ENCODE measurements around the gene CEP20.

- no peak for TF ChIP-seq EZH2 (IDR thresholded peaks at IDR 0.05)
- TF ChIP-seq POLR2AphosphoS5 (IDR thresholded peaks at IDR 0.05; ENCODE audit: borderline replicate concordance, low read depth, low read length), result no peak
- no peak for TF ChIP-seq FOXP2 (optimal IDR thresholded peaks at IDR 0.05; ENCODE audit: control extremely low read depth, extremely low read length, insufficient read depth)
These were observed 3.1 kb upstream of the CEP20 start for GRCh38 chr16:15891508-15891907.
